Mesodermal cell (in vitro differentiated cells): ENCODE results near the gene JAG2.

Source experiments
- H3K27ac ChIP-seq: 2 replicates; pipeline ENCODE4 v1.7.0; 2013; ENCODE audit warnings: mild to moderate bottlenecking, low read depth, low read length, moderate library complexity; ENCODE audit not compliant: severe bottlenecking
- H3K36me3 ChIP-seq: 2 replicates; pipeline ENCODE4 v1.7.1; 2013; ENCODE audit warnings: mild to moderate bottlenecking, low read length, moderate library complexity; ENCODE audit not compliant: control insufficient read depth, insufficient read depth
- H3K4me1 ChIP-seq: one replicate; pipeline ENCODE4 v1.7.1; 2013; ENCODE audit warnings: mild to moderate bottlenecking, low read length; ENCODE audit not compliant: insufficient read depth, control insufficient read depth, poor library complexity, severe bottlenecking
- H3K4me3 ChIP-seq: 2 replicates; pipeline ENCODE4 v1.7.0; 2013; ENCODE audit warnings: low read length, control low read depth, mild to moderate bottlenecking; ENCODE audit not compliant: insufficient read depth, poor library complexity, severe bottlenecking; ENCODE audit errors: extremely low read depth
- H3K9me3 ChIP-seq: 2 replicates; pipeline ENCODE4 v1.7.1; 2013; ENCODE audit warnings: mild to moderate bottlenecking, low read length, moderate library complexity; ENCODE audit not compliant: control insufficient read depth
- WGBS, 2 experiments: methylation state at CpG; one replicate each; pipeline ENCODE4 v1.1.5; 2013; ENCODE audit warnings: missing lambda C conversion rate in 2 of 2; ENCODE audit not compliant: insufficient coverage in 2 of 2; 5-methylcytosine and 5-hydroxymethylcytosine counted together

JAG2 gene

DNA sequence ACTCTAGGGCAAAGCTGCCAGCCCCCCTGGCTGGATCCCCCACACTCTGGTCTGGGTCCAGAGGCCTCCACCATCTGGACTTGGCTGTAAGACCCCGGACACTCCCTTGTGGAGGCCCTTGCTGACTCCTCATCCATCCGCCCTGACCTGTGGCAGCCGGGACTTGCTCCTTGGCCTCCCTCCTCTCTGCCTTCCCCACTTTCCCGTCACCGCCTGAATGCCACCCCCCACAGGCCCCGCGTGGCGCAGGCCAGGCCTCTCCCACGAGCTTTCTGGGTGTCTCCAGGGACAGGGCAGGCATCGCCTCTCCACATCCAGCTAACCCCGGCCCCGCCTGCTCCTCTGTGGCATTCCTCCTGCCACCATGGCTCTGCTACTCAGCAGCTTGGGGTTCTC lies 14.1 kb downstream of the JAG2 start:
- no peak overlapping the region for H3K27ac ChIP-seq
- no peaks in the 10 kb centered on the region for H3K36me3 ChIP-seq
- no peaks in the 10 kb centered on the region for H3K9me3 ChIP-seq
- 91 to 92% methylated on average over 12 of the region's 12 CpGs for WGBS, 2 experiments
- no peaks in the 10 kb centered on the region for H3K4me1 ChIP-seq
- no peak overlapping the region for H3K4me3 ChIP-seq

DNA sequence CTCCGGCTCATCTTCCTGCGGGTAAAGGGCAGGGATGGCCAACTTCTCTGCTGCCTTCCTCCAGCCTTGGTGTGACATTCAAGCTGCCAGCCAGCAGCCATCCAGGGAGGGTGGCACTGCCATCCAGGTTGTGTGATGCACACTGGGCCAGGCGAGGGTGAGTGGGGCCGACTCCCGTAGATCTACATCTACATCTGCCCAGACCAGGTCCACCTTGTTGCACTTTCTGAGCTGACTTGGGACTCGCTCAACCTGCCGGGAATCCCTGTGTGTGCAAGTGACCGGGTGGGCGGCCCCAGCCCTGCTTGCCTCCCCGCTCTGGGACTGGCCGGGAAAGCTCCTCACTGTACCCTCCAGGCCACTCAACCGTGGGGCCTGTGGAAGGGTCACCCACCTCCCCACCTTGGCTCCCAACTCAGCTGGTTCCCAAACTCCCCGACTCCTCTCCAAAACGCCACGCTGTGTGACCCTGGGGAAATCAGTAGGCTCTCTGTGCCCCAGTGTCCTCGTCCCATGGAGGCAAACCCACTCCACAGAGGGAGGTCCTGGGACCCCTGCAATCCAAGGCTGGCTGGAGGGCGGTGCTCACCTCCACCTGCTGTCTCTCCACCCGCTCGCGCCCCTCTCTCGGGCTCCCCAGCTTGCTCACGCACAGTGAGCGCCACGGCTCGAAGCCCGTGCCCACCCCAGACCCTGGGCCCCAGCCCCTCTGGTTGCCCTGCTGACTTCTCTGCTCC lies 14.7 kb downstream of the JAG2 start:
- no peak overlapping the region for H3K27ac ChIP-seq
- WGBS, 2 experiments: 93 to 96% methylated on average over 22 to 23 of the region's 26 CpGs
- H3K4me3 ChIP-seq: no peak overlapping the region
- no peaks in the 10 kb centered on the region for H3K36me3 ChIP-seq
- no peaks in the 10 kb centered on the region for H3K4me1 ChIP-seq
- no peaks in the 10 kb centered on the region for H3K9me3 ChIP-seq

DNA sequence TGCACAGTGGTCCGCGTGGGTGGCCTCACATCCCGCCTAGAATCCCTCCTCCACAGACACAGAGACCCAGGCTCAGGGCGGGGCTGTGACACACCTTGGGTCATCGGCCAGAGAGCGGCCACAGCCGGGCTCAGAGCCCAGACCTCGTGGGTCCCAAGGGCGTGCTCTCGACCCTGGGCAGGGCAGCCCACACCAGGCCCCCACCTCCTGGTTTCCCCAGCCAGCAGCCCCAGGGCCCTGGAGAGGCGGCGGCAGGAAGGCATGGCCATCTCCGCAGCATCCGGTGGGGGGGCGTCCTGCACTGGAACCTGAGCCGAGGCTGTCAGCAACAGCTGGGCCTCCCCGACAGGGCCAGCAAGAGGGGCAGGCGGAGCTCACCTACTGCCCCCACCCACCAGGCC lies 15.2 kb downstream of the JAG2 start:
- H3K27ac ChIP-seq: no peak overlapping the region
- H3K4me1 ChIP-seq: no peaks in the 10 kb centered on the region
- H3K36me3 ChIP-seq: no peaks in the 10 kb centered on the region
- no peaks in the 10 kb centered on the region for H3K9me3 ChIP-seq
- 90 to 94% methylated on average over 13 to 17 of the region's 18 CpGs for WGBS, 2 experiments
- H3K4me3 ChIP-seq: no peak overlapping the region

DNA sequence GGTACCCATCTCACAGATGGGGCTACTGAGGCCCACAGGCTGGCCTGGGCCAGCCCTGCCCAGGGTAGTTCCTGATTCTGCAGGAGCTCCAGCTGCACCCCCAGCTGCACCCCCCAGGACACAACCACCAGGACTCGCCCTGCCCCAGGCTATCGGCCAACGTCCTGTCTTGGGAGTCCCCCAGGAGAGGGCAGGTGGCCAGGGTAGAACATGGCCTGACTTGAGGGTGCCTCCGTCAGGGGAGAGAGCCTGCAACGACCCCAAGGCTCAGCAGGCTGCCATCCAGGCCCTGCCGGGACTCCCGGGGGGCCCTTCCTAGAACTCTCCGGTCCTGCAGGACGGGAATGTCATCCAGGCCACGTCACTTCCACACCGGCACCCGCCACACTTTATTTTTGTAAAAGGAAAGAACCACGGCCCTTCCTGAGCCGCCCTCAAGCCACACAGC lies 15.8 kb downstream of the JAG2 start:
- WGBS, 2 experiments: 90 to 92% methylated on average over 13 to 14 of the region's 14 CpGs
- no peaks in the 10 kb centered on the region for H3K36me3 ChIP-seq
- H3K4me1 ChIP-seq: no peaks in the 10 kb centered on the region
- no peak overlapping the region for H3K27ac ChIP-seq
- H3K4me3 ChIP-seq: no peak overlapping the region
- no peaks in the 10 kb centered on the region for H3K9me3 ChIP-seq

DNA sequence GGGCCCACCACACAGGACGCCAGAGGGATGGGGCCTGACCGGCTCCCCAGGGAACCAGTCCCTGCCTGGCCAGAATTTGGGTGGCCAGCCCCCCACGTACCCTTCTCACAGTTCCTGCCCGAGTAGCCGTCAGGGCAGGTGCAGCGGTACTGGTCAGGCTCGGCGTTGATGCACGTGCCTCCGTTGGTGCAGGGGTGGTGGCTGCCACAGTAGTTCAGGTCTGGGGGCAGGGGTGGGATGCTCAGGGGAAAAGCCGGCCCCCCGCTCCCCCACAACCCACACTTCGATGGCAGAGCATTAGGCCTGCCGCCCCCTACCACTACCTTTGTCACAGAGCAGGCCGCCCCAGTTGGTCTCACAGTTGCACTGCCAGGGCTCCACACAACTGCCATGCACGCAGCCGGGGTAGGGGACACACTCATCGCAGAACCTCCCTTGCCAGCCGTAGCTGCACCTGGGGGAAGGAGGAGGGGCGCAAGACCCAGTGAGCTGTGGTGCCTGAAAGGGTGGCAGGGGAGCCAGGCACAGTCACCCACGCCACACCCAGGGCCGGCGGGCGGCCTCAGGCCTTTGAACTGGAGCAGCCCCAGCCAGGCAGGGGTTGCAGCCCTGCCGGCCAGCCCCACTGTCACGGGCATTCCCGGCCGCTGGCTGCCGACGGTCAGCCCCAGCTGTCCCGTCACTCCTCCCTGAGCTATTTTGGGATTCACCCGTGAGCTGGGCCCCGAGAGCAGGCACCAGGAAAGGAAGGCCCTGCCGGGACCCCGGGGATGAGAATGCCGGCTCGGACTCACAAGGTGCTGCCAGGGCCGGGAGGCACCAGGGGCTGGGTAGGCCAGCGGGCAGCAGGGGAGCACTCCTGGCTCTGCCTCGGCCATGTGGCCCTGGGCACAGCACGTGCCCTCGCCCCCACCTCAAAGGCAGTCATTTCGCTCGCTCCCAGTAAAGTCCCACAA lies 16.5 kb downstream of the JAG2 start:
- 91 to 94% methylated on average over 33 to 39 of the region's 44 CpGs for WGBS, 2 experiments
- H3K9me3 ChIP-seq: no peaks in the 10 kb centered on the region
- no peak overlapping the region for H3K27ac ChIP-seq
- H3K4me3 ChIP-seq: no peak overlapping the region
- no peaks in the 10 kb centered on the region for H3K36me3 ChIP-seq
- H3K4me1 ChIP-seq: no peaks in the 10 kb centered on the region

DNA sequence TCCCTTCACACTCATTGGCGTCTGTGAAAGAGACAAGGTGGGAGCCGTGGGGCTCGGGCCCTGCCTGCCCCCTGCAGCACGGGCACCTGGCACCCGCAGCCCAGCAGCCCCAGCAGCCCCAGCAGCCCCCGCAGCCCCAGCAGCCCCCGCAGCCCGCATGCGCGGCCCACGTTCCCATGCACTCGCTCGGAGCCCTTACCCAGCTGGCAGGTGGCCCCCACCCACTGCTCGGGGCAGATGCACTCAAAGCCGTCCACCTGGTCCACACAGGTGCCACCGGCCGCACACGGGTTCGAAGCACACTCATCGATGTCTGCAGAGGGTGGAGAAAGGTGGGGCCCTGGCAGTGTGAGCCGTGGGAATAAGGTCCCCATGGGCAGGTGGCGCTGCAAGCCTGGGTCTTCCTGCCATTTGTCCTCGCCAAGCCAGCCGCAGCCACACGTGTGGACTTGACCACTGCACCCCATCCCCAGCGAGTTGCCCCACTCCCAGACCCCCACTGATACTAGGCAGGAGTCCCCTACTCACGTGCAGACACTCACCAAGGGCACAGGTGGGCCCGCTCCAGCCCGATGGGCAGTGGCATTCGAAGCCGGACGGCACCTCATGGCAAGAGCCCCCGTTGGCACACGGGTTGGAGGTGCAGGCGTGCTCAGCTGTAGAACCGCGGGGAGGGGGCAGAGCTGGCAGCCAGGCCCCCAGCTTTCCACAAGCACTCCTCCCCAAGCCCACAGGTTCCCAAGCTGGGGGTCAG lies 17.3 kb downstream of the JAG2 start:
- Histone ChIP-seq H3K27ac (no peak overlapping the region), H3K4me1 (no peaks in the 10 kb centered on the region), H3K9me3 (no peaks in the 10 kb centered on the region), H3K4me3 (no peak overlapping the region), H3K36me3 (no peaks in the 10 kb centered on the region)
- WGBS, 2 experiments: 90 to 91% methylated on average over 26 to 31 of the region's 37 CpGs

DNA sequence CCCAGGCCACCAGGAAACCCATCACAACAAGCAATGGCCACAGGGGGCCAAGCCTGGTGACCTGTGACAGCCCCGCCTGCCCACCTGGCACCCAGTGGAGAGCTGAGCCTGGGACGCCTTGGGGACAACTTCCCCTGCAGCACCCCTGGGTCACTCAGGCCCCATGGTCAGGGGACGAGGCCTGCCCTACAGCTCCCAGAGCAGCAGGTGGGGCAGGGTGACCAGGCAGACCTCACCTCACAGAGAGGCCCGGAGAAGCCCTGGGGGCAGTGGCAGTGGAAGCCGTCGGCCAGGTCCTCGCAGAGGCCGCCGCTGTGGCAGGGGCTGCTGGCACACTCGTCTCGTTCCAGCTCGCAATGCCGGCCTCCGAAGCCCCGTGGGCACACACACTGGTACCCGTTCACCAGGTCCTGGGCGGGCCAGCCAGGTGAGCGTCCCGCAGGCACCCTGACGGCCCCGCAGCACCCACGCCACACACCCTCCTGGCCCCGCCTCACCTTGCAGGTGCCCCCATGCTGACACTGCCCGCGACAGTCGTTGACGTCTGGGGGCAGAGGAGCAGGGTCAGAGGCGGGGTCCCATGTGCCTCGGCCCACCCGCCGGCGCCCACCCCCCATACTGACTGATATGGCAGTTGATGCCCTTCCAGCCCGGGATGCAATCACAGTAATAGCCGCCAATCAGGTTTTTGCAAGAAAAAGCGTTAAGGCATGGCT lies 18.1 kb downstream of the JAG2 start:
- 90 to 92% methylated on average over 32 to 34 of the region's 35 CpGs for WGBS, 2 experiments
- Histone ChIP-seq H3K4me3 (no peak overlapping the region), H3K4me1 (no peaks in the 10 kb centered on the region), H3K27ac (no peak overlapping the region), H3K36me3 (no peaks in the 10 kb centered on the region), H3K9me3 (no peaks in the 10 kb centered on the region)

DNA sequence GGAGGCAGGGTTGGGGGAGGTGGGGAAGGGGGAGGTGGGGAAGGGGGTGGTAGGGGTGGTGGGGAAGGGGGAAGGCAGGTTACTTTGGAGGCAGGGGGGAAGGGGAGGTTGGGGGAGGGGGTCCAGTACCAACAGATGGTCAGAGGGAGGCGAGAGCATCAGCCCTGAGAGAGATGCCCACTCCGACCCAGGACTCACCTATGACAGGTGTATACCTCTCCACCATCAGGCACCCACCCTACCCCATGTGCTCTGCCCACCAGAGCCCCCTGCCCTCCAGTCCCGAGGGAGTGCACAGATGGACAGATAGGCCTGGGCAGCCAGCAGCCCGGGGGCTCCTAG lies 18.6 kb downstream of the JAG2 start:
- Histone ChIP-seq H3K27ac (no peak overlapping the region), H3K9me3 (no peaks in the 10 kb centered on the region), H3K36me3 (no peaks in the 10 kb centered on the region), H3K4me3 (no peak overlapping the region), H3K4me1 (no peaks in the 10 kb centered on the region)
- WGBS, 2 experiments: 80 to 90% methylated on average over 1 to 3 of the region's 4 CpGs

DNA sequence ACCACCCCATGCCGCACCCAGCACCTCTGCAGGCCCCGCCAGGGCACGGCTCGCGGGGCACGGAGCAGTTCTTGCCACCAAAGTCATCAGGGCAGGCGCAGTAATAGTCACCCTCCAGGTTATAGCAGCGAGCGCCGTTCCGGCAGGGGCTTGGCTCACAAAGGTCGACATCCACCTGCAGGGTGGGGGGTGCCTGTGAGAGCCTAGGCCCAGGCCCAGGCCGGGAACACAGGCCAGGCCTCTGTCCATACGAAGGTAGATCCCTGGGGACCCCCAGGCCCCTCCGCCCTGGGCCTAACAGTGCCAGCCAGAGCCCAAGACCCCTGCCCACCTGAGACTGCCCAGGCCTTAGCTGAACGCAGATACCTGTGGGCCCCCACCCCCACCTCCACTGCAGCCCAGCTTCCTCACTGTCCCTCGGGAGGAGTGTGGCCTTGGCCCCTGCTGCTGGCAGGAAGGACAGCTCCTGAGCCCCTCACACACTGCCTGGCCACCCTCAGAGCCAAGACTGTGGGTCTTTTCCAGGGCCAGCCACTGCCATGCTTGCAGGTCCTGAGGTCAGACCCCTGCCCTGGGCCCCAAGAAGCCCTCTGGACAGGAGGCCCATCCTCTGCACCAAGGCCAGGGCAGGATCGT lies 19.3 kb downstream of the JAG2 start:
- Histone ChIP-seq H3K4me3 (no peak overlapping the region), H3K9me3 (no peaks in the 10 kb centered on the region), H3K27ac (no peak overlapping the region), H3K36me3 (no peaks in the 10 kb centered on the region), H3K4me1 (no peaks in the 10 kb centered on the region)
- 85 to 90% methylated on average over 11 to 16 of the region's 18 CpGs for WGBS, 2 experiments
